Panc1 (cell line): ENCODE results near the gene BTBD1.

Source experiments
- POLR2AphosphoS5 ChIP-seq: IDR thresholded peaks from 2 replicates; pipeline ENCODE4 v1.6.1; 2012; ENCODE audit warnings: mild to moderate bottlenecking, low read depth, low read length, moderate library complexity
- SIN3A ChIP-seq: IDR thresholded peaks from 2 replicates; pipeline ENCODE4 v1.6.1; 2012; ENCODE audit warnings: low read depth, mild to moderate bottlenecking, low read length, moderate library complexity, borderline replicate concordance; ENCODE audit not compliant: insufficient read depth
- TCF7L2 ChIP-seq: IDR thresholded peaks from 2 replicates; pipeline ENCODE4 v1.6.1; 2011; ENCODE audit warnings: mild to moderate bottlenecking, low read depth, low read length, inconsistent platforms
- TF ChIP-seq, protein P1 (sequence below): fragments of 450-650 bp; IDR thresholded peaks from 2 replicates; pipeline ENCODE4 v1.5.1; 2017; ENCODE audit warnings: mild to moderate bottlenecking
- TF ChIP-seq, protein P2 (sequence below), 2 experiments: IDR thresholded peaks; 2 replicates each; pipeline ENCODE4 v1.6.1; 2011 to 2012; ENCODE audit warnings: low read depth in 2 of 2, control low read depth in 1 of 2, low read length in 1 of 2, mild to moderate bottlenecking in 1 of 2, moderate library complexity in 1 of 2; ENCODE audit not compliant: insufficient read depth in 1 of 2

DNA sequence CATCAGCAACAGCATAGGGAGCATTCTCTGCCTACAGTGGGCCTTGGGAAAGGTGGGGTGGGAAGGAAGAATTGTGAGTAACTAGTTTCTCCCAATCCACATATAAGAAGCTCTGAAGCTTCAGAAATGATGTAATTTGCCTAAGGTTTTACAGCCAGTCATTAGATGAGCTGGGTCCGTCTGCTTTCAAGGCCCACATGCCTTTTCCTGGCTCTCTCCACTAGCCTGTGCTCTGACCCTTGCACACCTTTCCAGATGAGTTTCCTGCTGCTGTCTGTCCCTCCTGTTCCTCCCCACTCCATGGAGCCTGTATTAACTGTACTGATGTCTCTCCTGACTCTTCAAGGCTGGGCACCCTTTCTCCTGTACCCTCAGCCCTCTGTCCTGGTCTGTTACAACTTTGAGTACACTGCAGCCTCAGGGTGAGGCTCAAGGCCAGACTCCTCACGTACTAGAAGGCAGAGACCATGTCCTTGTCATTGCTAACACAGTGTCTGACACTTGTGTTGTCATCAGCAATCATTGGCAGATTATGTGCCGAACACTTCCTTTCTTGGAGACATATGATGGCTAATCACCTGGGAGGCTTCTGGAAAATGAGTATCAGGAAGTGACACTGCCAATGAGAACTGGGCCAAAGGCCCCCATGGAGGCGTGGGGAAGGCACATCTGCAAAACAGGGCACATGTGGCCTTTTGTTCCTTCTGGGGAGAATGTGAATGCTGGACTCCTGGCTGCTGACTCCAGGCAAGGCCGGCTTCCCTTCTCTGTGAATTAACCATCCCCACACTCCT lies 47.0 kb upstream of the BTBD1 start:
- TF ChIP-seq, protein P1, sequence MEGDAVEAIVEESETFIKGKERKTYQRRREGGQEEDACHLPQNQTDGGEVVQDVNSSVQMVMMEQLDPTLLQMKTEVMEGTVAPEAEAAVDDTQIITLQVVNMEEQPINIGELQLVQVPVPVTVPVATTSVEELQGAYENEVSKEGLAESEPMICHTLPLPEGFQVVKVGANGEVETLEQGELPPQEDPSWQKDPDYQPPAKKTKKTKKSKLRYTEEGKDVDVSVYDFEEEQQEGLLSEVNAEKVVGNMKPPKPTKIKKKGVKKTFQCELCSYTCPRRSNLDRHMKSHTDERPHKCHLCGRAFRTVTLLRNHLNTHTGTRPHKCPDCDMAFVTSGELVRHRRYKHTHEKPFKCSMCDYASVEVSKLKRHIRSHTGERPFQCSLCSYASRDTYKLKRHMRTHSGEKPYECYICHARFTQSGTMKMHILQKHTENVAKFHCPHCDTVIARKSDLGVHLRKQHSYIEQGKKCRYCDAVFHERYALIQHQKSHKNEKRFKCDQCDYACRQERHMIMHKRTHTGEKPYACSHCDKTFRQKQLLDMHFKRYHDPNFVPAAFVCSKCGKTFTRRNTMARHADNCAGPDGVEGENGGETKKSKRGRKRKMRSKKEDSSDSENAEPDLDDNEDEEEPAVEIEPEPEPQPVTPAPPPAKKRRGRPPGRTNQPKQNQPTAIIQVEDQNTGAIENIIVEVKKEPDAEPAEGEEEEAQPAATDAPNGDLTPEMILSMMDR, result no peak
- TF ChIP-seq TCF7L2 (no peak), SIN3A (no peak), POLR2AphosphoS5 (no peak)
- TF ChIP-seq, protein P2, sequence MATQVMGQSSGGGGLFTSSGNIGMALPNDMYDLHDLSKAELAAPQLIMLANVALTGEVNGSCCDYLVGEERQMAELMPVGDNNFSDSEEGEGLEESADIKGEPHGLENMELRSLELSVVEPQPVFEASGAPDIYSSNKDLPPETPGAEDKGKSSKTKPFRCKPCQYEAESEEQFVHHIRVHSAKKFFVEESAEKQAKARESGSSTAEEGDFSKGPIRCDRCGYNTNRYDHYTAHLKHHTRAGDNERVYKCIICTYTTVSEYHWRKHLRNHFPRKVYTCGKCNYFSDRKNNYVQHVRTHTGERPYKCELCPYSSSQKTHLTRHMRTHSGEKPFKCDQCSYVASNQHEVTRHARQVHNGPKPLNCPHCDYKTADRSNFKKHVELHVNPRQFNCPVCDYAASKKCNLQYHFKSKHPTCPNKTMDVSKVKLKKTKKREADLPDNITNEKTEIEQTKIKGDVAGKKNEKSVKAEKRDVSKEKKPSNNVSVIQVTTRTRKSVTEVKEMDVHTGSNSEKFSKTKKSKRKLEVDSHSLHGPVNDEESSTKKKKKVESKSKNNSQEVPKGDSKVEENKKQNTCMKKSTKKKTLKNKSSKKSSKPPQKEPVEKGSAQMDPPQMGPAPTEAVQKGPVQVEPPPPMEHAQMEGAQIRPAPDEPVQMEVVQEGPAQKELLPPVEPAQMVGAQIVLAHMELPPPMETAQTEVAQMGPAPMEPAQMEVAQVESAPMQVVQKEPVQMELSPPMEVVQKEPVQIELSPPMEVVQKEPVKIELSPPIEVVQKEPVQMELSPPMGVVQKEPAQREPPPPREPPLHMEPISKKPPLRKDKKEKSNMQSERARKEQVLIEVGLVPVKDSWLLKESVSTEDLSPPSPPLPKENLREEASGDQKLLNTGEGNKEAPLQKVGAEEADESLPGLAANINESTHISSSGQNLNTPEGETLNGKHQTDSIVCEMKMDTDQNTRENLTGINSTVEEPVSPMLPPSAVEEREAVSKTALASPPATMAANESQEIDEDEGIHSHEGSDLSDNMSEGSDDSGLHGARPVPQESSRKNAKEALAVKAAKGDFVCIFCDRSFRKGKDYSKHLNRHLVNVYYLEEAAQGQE (IDR thresholded peaks at IDR 0.05; ENCODE audit: insufficient read depth in 1 of 2, low read depth in 2 of 2, low read length in 1 of 2), result no peak
